Activated CD4-positive, CD25-positive, alpha-beta regulatory T cell (primary cell): ENCODE measurements around the gene ROPN1L.
A peak's percentile ranks its signal among the peaks of the same experiment; 100 is the strongest.
"Not testable (repeated sequence)": the region's sequence is repeated elsewhere in the genome, so short reads cannot be mapped to it uniquely, and the experiment has no call there.

Source experiments
- DNase-seq, 4 experiments: peaks; one replicate each; lab custom pipeline; 2025; lab: John Stamatoyannopoulos, UW

ROPN1L gene

DNA sequence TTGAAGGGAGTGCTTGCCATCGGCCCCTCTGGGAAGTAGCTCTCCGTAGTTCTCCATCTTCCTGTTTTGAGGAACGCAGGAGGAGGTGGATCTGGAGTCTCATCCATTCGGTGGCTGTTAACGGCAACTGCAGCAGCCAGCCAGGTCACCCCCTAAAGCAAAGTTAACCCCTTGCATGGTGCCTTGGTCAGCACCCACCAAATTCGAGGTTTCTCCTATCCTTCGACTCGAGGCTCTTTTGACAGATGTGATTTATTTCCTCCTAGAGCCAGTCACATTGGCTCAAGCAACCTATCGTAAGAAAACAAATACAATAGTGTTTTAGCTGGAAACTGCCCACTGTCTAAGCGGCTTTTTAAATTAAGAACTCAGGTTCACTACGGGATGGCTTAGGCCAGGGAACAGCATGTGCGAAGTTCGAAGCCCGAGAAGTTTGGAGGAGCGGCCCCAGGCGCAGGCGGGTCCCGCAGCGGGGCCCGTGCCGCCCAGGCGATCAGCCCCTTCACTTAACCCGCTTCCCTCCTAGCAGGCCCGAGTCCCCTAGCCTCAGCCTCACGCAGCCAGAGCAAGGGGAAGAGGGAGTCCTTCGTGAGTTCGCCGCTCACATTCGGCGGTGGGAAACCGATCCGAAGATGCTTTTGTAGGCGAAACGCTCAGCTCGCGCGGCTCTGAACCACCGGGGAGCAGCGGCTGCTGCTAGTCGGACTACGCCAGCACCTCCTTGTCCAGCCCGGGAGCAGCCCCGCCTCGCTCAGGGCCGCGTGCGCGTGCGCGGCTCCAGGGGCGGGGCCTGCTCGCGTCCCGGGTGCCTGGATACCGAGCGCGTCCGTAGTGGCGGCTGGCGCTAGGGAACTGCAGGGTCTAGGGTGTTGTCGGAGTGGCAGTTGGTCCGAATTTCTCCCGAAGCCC, at the start of gene ROPN1L:
Gene ROPN1L, plus strand, starts transcription at position 797 of the 909 bp plus-strand sequence. CDS start 289 bp downstream, outside the sequence.
- DNase-seq = peak; percentile 47 to 61 (median 57)

- not testable (repeated sequence) for DNase-seq
Measured at GRCh38 chr5:10392567-10393328, 48.9 kb upstream of the ROPN1L start.

DNA sequence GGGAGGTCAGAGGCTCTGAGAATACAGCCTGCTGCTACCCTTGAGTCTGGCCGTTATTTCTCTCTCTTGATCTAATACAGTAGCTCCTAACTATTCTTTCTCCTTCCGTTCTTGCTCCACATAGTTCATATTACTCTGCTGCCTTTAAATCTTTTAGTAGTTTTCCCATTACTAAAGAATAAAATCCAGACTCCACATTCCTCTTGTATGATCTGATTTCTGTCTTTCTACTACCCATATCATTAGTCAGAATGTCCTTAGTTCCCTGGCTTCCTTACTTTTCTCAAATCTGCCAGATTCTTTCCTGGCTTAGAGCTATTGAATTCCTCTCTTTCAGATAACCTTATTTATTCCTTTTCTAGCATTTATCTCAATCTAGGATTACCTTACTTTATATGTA, 48.2 kb upstream of the ROPN1L start:
- DNase-seq = no peak

DNA sequence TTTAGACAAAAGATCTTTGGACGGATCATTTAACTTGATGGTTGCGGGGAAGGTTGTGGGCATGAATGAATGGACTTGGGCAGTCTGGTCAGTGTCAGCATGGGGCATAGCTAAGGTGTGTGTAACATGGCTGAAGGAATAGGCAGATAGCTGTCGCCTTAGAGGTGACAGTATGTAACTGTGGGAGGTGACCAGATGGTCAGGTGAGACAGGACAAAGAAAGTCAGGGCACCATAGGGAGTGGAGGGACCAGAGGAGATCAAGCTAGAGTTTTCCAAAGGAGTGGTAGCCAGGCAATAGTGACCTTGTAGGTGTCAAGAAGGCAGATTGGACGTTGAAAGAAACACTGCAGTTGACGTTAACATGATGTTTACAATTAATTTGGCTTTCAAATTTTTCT, 45.1 kb upstream of the ROPN1L start:
- no peak for DNase-seq

DNA sequence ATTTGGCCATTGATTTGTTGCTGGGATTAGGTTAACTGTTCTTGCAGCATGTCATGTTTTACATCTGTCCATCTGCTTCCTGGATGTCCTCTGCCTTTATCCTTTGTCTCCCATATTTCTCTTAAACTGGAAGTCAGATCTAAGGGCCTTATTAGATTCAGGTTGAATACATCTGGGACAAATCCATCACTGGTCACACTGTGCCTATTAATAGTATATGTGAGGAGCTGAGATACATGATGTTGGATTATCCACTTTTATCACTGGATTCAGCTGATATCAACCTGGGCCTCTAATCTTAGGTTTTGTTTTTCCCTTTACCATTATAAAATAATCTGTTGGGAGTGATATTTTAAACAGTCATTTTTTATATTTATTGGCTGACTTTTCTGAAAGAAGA, 41.8 kb upstream of the ROPN1L start:
- DNase-seq = no peak

DNA sequence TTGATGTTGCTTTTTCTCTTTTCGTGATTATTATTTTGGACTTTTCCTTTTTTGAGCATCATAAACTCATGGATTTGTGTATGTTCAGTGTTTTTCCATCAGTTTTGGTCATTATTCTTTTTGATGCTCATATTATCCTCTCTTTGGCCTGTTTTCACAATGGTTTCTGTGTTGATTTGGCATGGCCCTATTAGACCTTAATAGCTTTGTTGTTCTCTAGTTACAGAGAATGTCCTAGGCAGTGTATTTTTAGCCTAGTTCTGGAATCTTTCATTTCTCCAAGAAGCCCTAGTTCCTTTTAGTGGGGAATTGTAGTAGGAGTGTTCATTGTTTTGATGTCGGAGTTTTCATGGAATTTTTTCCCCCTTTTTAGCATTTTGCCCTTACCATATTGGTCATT, 41.3 kb upstream of the ROPN1L start:
- DNase-seq = no peak

DNA sequence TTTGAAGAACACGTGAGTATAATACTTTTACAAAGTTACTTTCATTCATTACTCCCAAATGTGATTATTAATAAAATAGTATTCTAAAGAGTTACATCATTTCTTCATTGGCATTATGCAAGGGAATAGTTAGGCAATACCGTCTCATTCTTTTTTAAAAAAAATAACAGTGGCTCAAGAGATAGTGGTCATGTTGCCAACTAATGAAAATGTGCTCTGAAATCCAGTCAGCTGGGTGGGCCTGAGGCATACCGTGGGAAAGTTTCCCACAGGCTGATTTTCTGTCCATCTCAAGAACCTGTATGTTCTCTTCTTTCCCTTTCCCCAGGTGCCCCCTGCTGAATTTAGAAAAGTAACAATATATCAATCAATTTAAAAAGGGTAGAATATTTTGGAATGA, 40.8 kb upstream of the ROPN1L start:
- DNase-seq = no peak

GRCh38 chr5:10401498-10401897, 40.2 kb upstream of the ROPN1L start:
- DNase-seq = no peak

DNA sequence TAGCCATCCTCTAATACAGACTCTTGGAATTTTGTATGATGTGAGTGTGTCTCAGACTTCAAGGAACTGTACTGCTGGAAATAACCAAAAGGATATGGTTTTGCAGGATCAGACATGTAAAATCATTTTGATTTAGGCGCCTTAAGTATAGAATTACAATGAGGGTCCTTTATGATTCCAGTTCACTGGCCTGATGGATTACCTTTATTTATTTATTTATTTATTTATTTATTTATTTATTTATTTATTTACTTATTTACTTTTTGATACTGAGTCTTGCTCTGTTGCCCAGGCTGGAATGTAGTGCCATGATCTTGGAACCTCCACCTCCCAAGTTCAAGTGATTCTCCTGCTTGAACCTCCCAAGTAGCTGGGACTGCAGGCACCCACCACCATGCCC, 37.9 kb upstream of the ROPN1L start:
- DNase-seq = no peak

DNA sequence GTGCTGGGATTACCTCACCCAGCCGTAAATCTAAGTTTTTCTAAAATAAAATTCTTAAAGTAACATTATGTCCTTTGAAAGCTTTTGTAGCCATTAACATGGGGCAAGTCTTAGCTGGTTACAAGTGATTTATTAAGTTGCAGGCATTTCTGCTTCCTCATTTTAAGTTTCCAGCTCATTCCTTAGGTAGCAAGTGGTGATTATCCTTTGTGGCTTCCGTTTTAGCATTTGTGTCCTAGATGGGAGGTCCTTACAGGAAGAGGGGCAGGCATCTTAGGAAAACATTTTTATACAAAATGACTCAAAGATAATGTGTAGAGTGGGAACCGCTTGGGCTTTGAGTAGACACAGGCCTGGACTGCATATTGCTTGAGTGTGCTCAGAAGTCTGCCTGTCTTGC, 35.0 kb upstream of the ROPN1L start:
- DNase-seq = no peak

- no peak for DNase-seq
Measured at GRCh38 chr5:10409504-10409903, 32.2 kb upstream of the ROPN1L start.

DNA sequence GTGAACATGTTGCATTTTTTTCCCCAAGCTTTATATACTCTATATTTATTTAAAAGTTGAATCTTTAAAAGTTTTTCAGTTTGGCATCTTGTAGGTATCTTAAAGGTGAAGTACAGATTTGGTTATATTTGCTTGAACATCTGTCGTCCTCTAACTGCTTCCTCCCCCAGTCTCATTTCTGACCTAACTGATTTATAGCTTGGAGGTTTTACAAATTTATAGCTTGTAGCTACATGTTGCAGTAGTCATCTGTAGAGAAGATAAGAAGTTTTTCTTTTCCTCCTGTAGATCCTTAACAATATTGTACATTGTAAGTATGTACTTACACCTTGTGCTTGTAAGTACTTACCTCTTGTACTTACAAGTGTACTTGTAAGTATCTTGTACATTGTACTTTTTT, 31.0 kb upstream of the ROPN1L start:
- DNase-seq = no peak

DNA sequence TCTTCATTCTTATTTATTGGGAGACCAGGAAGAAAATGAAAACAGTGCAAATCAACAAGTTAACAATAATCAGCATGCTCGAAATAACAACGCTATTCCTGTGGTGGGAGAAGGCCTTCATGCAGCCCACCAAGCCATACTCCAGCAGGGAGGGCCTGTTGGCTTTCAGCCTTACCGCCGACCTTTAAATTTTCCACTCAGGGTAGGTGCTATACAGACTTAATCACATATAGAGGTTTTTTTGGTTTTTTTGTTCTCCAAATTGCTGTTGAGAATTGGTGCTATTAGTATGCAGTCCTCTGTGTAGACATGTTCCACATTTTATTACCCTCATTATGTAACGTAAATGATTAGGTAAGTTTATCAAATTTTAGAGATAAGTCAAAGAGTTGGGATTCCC, 30.3 kb upstream of the ROPN1L start:
- DNase-seq = no peak

DNA sequence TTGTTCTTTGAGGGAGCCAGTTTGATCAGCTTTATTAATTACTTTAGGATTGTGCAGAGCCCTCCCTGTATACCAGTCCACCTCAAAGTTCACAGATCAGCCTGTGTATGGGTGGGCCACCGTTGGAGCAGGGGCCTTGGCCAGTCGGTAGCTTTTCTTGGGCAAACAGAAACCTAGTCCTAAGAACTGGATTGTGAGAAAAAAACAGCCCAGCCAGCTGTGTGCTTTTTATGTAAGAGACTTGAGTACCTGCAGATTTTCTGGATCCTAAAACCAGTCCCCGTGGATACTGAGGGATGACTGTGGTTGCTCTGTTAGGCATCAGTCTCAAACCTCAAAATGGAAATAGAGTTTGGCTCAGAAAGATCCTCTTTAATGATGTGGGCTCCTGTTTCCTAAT, 24.8 kb upstream of the ROPN1L start:
- no peak for DNase-seq

DNA sequence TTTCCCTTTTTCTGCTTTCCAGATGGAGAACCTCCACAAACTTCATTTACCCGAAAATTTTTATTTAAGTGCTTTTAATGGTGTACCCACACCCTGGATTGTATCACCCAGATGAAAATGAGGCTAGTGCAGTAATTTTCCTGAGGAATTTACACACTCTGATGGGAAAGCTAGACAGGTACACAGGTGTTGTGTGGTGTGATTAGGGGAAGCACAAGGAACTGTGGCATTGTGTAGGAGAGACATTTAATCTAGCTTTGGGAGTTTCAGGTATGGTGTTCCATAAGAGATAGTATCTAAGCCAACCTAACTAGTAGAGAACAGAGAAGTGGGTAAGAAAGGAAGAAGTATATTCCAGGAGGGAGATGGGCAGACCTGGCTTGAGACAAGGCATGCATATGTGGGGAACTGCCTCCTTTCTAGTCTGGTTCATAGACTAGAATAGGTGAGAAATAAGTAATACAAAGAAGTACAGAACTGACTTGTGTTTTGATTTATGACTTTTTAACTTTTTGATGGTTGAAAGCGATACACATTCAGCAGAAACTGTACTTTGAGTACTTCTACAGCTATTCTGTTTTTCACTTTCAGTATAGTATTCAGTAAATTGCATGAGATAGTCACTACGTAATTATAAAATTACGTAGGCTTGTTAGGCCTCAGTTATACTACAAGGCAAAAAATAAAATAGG, 22.9 kb upstream of the ROPN1L start:
- DNase-seq = no peak

DNA sequence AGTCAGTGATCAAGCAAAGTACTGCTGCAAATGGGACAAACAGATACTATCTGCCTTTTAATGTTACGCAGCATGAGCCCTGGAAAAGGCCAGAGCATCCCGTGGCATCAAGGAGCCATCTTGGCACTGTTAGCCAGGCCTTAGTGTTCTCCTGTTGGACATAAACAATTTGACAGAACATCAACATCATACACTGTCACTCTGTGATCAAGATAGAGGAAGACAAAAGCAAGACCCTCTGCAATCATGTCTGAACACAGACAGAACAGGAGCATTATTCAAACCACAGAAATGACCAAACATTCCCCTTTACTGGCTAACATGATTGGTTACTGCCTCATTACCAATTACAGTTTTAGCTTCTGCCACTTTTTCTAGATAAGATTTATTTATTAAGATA, 21.2 kb upstream of the ROPN1L start:
- DNase-seq = no peak

DNA sequence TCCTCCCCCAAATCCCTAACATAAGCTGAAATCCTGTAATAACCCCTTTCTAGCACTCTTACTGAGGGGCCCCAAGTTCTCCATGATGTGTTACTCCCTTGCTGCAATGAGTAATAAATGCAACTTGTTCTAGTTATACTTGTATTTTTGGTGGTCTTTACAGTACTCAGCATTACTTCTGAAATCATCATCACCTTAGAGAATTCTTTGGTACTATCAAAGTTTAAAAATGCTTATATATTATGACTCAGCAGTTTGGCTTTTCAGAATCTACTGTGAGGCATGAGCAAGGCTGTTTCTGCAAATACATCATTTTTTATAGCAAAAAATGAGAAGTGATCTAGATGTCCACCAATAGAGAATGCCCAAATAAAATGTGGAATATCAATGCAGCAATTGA, 20.7 kb upstream of the ROPN1L start:
- DNase-seq = no peak

- DNase-seq = no peak
Measured at GRCh38 chr5:10421896-10422691, 19.6 kb upstream of the ROPN1L start.

DNA sequence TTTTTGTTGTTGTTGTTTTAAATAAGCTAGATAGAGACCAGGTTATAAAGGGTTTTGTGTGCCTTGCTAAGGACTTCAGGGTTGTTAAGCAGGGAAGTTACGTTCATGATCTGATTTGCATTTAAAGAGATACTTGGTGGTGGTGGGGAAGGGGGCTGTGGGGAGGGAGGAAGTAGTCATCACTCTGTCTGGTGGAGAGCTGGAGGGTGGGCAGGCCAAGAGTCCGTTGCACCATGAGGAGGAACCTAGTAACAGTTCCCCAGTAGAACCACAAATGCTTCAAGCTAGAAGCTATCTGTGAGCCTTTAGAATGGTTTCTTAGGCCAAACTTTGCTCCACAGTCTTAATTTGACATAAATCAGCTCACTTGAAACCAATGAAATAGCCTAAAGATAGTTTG, 18.7 kb upstream of the ROPN1L start:
- DNase-seq = no peak

DNA sequence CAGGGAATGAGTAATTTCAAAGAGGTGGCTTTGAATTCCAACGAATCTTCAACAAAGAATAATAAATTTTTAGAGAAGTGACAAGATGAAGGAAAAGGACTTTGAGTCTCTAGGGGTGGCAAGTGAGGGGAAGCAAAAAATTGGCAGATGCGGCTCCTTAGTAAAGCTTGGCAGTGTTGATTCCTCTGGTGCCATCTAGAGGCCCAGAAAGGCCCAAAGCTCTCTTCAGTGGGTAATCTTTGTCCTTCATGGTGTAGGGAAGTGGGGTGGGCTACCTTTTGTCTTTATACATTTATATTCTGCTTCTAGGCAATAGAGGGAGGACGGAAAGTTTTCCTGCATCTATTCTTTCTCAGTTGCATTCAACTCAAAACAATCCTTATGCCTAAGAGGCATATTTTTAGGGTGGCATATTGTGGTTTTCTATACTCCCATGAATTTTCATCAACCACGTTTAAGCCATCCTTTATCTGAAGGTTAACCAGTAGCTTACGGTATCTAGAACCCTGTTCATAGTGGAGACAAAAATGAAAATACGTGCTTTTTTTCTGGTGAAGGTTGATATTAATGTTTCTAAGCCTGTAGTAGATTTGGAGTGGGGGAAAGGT, 17.5 kb upstream of the ROPN1L start:
- DNase-seq = no peak

DNA sequence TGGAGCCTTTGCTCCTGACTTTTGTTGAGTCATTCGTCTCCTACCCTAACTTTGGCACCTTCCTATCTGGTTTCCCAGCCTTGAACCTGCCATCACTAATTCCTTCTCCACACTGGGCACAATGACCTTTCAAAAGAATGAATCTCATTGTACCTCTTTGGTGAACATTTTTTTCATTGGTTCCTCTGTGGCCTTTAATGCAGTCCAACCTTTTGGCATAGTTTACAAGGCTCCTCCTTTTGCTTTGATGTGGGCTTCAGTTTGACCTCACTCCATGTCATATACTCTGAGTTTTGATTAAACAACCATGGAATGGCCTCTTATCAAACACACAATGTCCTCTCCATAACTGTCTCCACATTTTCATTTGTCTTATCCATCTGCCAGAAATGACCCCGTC, 14.5 kb upstream of the ROPN1L start:
- no peak for DNase-seq
